Stimulated activated CD4-positive, alpha-beta T cell treated with anti-CD3 and anti-CD28 coated beads, Interleukin-2, amount 100 ng/mL, for 24 hours (primary cell): ENCODE results near the gene VEZF1.

ENCODE experiments used
- DNase-seq, 2 donors: peaks; one replicate each; pipeline ENCODE4 v3.0.0-alpha.2; 2020

The VEZF1 gene

DNA sequence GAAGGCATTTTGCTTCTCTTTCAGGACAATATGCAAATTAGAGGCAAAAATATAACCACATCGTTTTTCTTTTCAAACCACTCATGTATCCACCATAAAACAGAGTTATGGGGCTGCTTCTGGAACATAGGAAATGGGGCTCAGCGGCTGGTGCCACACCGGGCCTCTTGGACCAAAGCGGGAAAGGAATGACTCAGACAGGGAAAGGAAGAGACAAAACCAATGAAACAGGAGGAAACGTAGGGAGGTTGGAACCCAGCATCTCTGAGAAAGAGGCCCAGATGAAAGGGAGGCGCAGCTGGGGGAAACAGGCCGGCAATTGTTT, 61.4 kb downstream of the VEZF1 start:
- DNase-seq = no peak

DNA sequence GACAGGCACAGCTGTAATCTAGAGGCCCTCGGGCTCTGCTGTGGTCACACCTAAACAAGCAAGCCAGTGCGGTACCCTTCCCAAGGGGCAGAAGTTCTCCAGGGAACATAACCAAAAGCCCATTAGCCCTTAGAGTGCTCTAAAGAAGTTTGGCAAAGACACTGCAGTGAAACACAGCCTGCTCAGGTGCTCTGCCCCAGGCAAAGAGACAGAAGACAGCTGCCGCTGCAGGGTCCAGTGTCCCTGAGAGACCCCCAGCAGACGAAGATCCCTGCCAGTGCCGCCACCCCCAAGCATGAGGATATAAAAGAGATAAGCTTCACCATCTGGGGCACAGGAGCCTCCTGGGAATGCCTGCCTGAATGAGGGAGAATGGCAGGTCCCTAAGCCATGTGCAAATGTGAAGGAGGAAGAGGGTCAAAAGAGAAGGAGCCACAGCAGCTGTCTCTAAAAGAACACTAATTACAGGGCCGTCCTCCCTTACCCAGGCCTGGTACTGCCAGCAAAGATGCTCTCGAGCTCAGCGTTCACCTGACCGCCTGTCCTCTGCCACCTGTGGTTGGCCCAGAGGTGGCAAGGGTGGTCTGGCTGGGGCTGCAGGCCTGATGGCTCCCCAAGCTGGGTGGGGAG, 62.6 kb downstream of the VEZF1 start:
- DNase-seq = no peak

DNA sequence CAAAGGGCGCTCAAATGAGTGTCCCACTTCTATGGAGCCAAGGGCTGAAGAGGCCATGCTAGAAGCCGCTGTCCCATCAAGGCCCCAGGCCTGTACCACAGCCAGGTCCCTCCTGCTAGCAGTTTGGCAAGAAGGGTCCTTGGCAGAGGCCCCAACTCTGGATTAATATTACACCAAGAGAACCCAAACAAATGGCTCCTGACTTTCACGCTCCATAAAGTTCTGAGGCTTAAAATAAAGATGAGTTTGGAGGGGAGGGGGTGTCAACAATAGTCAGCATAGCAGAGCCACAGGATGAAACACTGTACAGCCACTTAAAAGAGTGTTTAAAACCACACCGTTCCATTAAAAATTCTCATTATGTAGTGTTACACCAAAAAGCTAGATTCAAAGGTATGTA, 63.4 kb downstream of the VEZF1 start:
- no peak for DNase-seq
